ENCODE data around the gene PTPN12.
"Not testable (repeated sequence)": the region's sequence is repeated elsewhere in the genome, so short reads cannot be mapped to it uniquely, and the experiment has no call there.

PTPN12 gene

GRCh38 chr7:77537136-77537777, at the start of gene PTPN12:
Gene PTPN12 (plus strand): TSS chr7:77537295. CDS start chr7:77537547, 252 bp downstream.
- no peak for DNase-seq

GRCh38 chr7:77488986-77489385, 48.1 kb upstream of the PTPN12 start:
- DNase-seq: no peak

- DNase-seq: no peak
Measured at GRCh38 chr7:77497079-77497478, 40.0 kb upstream of the PTPN12 start.

- no peak for DNase-seq
Measured at GRCh38 chr7:77498659-77499379, 38.3 kb upstream of the PTPN12 start.

- no peak for DNase-seq
Measured at GRCh38 chr7:77501192-77501515, 35.9 kb upstream of the PTPN12 start.

GRCh38 chr7:77504951-77505350, 32.1 kb upstream of the PTPN12 start:
- no peak for DNase-seq

- DNase-seq: no peak
Measured at GRCh38 chr7:77506899-77507298, 30.2 kb upstream of the PTPN12 start.

GRCh38 chr7:77513002-77513670, 24.0 kb upstream of the PTPN12 start:
- not testable (repeated sequence) for DNase-seq

GRCh38 chr7:77516085-77516484, 21.0 kb upstream of the PTPN12 start:
- no peak for DNase-seq

GRCh38 chr7:77520261-77520660, 16.8 kb upstream of the PTPN12 start:
- no peak for DNase-seq

GRCh38 chr7:77521537-77521936, 15.6 kb upstream of the PTPN12 start:
- not testable (repeated sequence) for DNase-seq

GRCh38 chr7:77524731-77525130, 12.4 kb upstream of the PTPN12 start:
- no peak for DNase-seq

- no peak for DNase-seq
Measured at GRCh38 chr7:77525231-77525630, 11.9 kb upstream of the PTPN12 start.

- no peak for DNase-seq
Measured at GRCh38 chr7:77528368-77528767, 8.7 kb upstream of the PTPN12 start.

GRCh38 chr7:77529279-77529678, 7.8 kb upstream of the PTPN12 start:
- DNase-seq: no peak

- no peak for DNase-seq
Measured at GRCh38 chr7:77531038-77531437, 6.1 kb upstream of the PTPN12 start.

GRCh38 chr7:77532247-77532646, 4.8 kb upstream of the PTPN12 start:
- DNase-seq: no peak

GRCh38 chr7:77532732-77533131, 4.4 kb upstream of the PTPN12 start:
- DNase-seq: not testable (repeated sequence)

GRCh38 chr7:77534046-77534445, 3.0 kb upstream of the PTPN12 start:
- DNase-seq: not testable (repeated sequence)

GRCh38 chr7:77536017-77536412, 1.1 kb upstream of the PTPN12 start:
- DNase-seq: no peak

GRCh38 chr7:77536413-77537135, 521 bp upstream of the PTPN12 start:
- peak; percentile 97 for DNase-seq

- DNase-seq: peak; percentile 16
Measured at GRCh38 chr7:77537778-77538280, 734 bp downstream of the PTPN12 start.

All from CD4-positive, alpha-beta T cell treated with Interleukin-10 for 1 hour (primary cell).